Measurements from ENCODE around the gene ZFX.

The ZFX gene

DNA sequence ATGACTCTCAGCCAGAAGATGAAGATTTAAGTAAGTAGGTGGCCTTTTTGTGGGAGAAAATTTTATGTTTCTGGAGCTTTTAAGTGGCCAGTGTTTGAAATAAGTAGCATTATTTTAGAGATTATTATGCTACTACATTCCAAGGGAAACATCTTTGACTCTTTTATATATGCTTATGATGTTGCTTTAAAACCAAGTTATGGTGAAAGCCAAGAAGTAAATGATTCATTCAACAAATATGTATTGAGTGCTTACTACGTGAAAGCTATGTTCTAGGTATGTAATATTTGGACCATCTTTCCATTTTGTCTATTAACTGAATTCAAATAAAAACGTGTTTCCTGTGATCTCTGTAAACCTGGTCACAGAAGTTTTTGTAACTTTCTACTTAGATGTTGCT is 58.3 kb downstream of the ZFX start:
- TF ChIP-seq, protein P1, sequence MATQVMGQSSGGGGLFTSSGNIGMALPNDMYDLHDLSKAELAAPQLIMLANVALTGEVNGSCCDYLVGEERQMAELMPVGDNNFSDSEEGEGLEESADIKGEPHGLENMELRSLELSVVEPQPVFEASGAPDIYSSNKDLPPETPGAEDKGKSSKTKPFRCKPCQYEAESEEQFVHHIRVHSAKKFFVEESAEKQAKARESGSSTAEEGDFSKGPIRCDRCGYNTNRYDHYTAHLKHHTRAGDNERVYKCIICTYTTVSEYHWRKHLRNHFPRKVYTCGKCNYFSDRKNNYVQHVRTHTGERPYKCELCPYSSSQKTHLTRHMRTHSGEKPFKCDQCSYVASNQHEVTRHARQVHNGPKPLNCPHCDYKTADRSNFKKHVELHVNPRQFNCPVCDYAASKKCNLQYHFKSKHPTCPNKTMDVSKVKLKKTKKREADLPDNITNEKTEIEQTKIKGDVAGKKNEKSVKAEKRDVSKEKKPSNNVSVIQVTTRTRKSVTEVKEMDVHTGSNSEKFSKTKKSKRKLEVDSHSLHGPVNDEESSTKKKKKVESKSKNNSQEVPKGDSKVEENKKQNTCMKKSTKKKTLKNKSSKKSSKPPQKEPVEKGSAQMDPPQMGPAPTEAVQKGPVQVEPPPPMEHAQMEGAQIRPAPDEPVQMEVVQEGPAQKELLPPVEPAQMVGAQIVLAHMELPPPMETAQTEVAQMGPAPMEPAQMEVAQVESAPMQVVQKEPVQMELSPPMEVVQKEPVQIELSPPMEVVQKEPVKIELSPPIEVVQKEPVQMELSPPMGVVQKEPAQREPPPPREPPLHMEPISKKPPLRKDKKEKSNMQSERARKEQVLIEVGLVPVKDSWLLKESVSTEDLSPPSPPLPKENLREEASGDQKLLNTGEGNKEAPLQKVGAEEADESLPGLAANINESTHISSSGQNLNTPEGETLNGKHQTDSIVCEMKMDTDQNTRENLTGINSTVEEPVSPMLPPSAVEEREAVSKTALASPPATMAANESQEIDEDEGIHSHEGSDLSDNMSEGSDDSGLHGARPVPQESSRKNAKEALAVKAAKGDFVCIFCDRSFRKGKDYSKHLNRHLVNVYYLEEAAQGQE (IDR thresholded peaks at IDR 0.05; ENCODE audit: insufficient read depth in 1 of 2, low read depth in 2 of 2, low read length in 2 of 2), result no peak
- TF ChIP-seq SIN3A (IDR thresholded peaks at IDR 0.05; ENCODE audit: borderline replicate concordance, insufficient read depth, low read length), result no peak

DNA sequence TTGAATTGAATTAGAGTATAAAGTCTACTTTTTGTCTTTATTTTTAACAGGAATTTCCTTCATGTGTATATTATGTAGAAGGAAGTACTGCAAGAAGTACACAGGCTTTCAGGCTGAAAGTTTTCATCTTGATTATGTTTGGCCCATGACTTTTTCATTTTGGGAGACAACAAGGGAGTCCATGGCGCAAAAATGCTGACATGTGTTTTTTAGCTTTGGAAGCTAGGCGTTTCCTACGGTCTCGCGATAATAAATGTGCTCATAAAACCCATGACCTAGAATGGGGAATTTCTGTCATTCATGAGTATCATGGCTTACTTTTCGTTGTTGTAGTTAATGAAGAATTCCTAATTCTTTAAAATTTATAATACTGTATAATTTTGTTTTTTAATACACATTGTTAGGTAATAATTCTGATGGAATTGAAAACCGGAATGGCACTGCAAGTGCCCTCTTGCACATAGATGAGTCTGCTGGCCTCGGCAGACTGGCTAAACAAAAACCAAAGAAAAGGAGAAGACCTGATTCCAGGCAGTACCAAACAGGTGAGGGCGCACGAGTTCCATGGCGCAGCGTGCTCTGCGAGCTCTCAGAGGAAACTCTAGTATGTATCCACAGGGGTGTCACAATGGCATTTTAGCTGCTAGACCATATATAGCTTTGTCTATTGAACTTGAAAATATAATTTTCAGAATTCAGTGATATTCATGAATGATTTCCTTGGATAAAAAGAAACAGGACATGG is 59.1 kb downstream of the ZFX start:
- TF ChIP-seq, protein P1 (IDR thresholded peaks at IDR 0.05; ENCODE audit: insufficient read depth in 1 of 2, low read depth in 2 of 2, low read length in 2 of 2), result no peak
- no peak for TF ChIP-seq FOXP2 (optimal IDR thresholded peaks at IDR 0.05; ENCODE audit: borderline replicate concordance, extremely low read depth, extremely low read length, insufficient read depth)
- TF ChIP-seq TAF1 (IDR thresholded peaks at IDR 0.05; ENCODE audit: borderline replicate concordance, insufficient read depth, low read length), result no peak
- no peak for TF ChIP-seq POLR2AphosphoS5 (IDR thresholded peaks at IDR 0.05; ENCODE audit: low read depth, low read length)
- TF ChIP-seq SIN3A (IDR thresholded peaks at IDR 0.05; ENCODE audit: borderline replicate concordance, insufficient read depth, low read length), result no peak

DNA sequence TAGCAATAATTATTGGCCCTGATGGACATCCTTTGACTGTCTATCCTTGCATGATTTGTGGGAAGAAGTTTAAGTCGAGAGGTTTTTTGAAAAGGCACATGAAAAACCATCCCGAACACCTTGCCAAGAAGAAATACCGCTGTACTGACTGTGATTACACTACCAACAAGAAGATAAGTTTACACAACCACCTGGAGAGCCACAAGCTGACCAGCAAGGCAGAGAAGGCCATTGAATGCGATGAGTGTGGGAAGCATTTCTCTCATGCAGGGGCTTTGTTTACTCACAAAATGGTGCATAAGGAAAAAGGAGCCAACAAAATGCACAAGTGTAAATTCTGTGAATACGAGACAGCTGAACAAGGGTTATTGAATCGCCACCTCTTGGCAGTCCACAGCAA is 60.7 kb downstream of the ZFX start:
- TF ChIP-seq TAF1 (IDR thresholded peaks at IDR 0.05; ENCODE audit: borderline replicate concordance, insufficient read depth, low read length) (no peak), FOXP2 (optimal IDR thresholded peaks at IDR 0.05; ENCODE audit: borderline replicate concordance, extremely low read depth, extremely low read length, insufficient read depth) (no peak), SIN3A (IDR thresholded peaks at IDR 0.05; ENCODE audit: borderline replicate concordance, insufficient read depth, low read length) (no peak), POLR2AphosphoS5 (IDR thresholded peaks at IDR 0.05; ENCODE audit: low read depth, low read length) (no peak)
- TF ChIP-seq, protein P1 (IDR thresholded peaks at IDR 0.05; ENCODE audit: insufficient read depth in 1 of 2, low read depth in 2 of 2, low read length in 2 of 2), result no peak

- no peak for TF ChIP-seq POLR2AphosphoS5 (IDR thresholded peaks at IDR 0.05; ENCODE audit: low read depth, low read length)
- no peak for TF ChIP-seq FOXP2 (optimal IDR thresholded peaks at IDR 0.05; ENCODE audit: borderline replicate concordance, extremely low read depth, extremely low read length, insufficient read depth)
- no peak for TF ChIP-seq SIN3A (IDR thresholded peaks at IDR 0.05; ENCODE audit: borderline replicate concordance, insufficient read depth, low read length)
- TF ChIP-seq, protein P1 (IDR thresholded peaks at IDR 0.05; ENCODE audit: insufficient read depth in 1 of 2, low read depth in 2 of 2, low read length in 2 of 2), result no peak
- TF ChIP-seq TAF1 (IDR thresholded peaks at IDR 0.05; ENCODE audit: borderline replicate concordance, insufficient read depth, low read length), result no peak
Measured at GRCh38 chrX:24214568-24214967, 65.0 kb downstream of the ZFX start.

GRCh38 chrX:24215272-24215671 is 65.7 kb downstream of the ZFX start:
- TF ChIP-seq TAF1 (IDR thresholded peaks at IDR 0.05; ENCODE audit: borderline replicate concordance, insufficient read depth, low read length) (no peak), SIN3A (IDR thresholded peaks at IDR 0.05; ENCODE audit: borderline replicate concordance, insufficient read depth, low read length) (no peak), FOXP2 (optimal IDR thresholded peaks at IDR 0.05; ENCODE audit: borderline replicate concordance, extremely low read depth, extremely low read length, insufficient read depth) (no peak), POLR2AphosphoS5 (IDR thresholded peaks at IDR 0.05; ENCODE audit: low read depth, low read length) (no peak)
- TF ChIP-seq, protein P1 (IDR thresholded peaks at IDR 0.05; ENCODE audit: insufficient read depth in 1 of 2, low read depth in 2 of 2, low read length in 2 of 2), result no peak
